Prostate gland (tissue), 2 donors: ENCODE measurements around the gene HIGD1B. TPM values are rescaled to one million over a fixed set of nuclear protein-coding genes. Genes with fewer than 3 reads are reported as not detected.

Experiments used
- DNase-seq: peaks from one replicate; pipeline ENCODE4 v3.0.0-alpha.2; 2019; ENCODE audit warnings: low spot score
- H3K27ac ChIP-seq, 2 donors: fragments of 200-600 bp; sonication (generic); 2 replicates each; pipeline ENCODE4 v1.5.1; 2017 to 2019
- H3K27me3 ChIP-seq: fragments of 200-600 bp; sonication (generic); replicated peaks from 2 replicates; pipeline ENCODE4 v1.5.1; 2019; ENCODE audit not compliant: insufficient read depth
- H3K36me3 ChIP-seq, 2 donors: fragments of 200-600 bp; sonication (generic); 1 replicate in 1 of 2; 2 replicates in 1 of 2; pipeline versions ENCODE4 v1.5.1 to v1.8.1; 2017 to 2019
- H3K4me1 ChIP-seq: fragments of 200-600 bp; sonication (generic); replicated peaks from 2 replicates; pipeline ENCODE4 v1.5.1; 2019
- H3K4me3 ChIP-seq, 2 donors: fragments of 200-600 bp; sonication (generic); 2 replicates each; pipeline ENCODE4 v1.5.1; 2017 to 2019
- H3K9me3 ChIP-seq: fragments of 200-600 bp; sonication (generic); 2 replicates; pipeline ENCODE4 v1.5.1; 2017
- POLR2A ChIP-seq: fragments of 450-650 bp; IDR thresholded peaks from one replicate; pipeline ENCODE4 v1.6.1; 2016; ENCODE audit warnings: antibody characterized with exemption, mild to moderate bottlenecking
- POLR2AphosphoS5 ChIP-seq: sonication (generic); formaldehyde crosslinking; IDR thresholded peaks from one replicate; pipeline ENCODE4 v1.6.1; 2017; ENCODE audit warnings: antibody characterized with exemption
- WGBS: methylation state at CpG from one replicate; pipeline ENCODE4 v1.1.5; 2018; 5-methylcytosine and 5-hydroxymethylcytosine counted together
- intact Hi-C: fragments of 100-400 bp; cut with DNase I; formaldehyde crosslinking; loops from one replicate; pipeline ENCODE4 v1.14.2; 2022
- small RNA-seq, 2 donors: library from RNA; depleted of rRNA; stranded (forward); fragments of <200 nt; gene quantifications; one replicate each; pipeline ENCODE3, GENCODE V24; 2016
- total RNA-seq, 2 donors: library from RNA; depleted of rRNA; stranded (reverse); fragments of >200 nt; gene quantifications; one replicate each; pipeline ENCODE4 v1.1.0, GENCODE V29; 2016
- TF ChIP-seq, protein P1 (sequence below), 4 experiments: fragments of 200-600 bp in 2 of 4; fragments of 450-650 bp in 2 of 4; sonication (generic) in 2 of 4; IDR thresholded peaks; 1 replicate in 3 of 4; 2 replicates in 1 of 4; pipeline ENCODE4 v1.5.1; 2016 to 2019; ENCODE audit warnings: antibody characterized with exemption in 4 of 4, mild to moderate bottlenecking in 2 of 4, moderate library complexity in 2 of 4

Gene HIGD1B
- total RNA-seq, 2 donors from 2014 or later = not detected

DNA sequence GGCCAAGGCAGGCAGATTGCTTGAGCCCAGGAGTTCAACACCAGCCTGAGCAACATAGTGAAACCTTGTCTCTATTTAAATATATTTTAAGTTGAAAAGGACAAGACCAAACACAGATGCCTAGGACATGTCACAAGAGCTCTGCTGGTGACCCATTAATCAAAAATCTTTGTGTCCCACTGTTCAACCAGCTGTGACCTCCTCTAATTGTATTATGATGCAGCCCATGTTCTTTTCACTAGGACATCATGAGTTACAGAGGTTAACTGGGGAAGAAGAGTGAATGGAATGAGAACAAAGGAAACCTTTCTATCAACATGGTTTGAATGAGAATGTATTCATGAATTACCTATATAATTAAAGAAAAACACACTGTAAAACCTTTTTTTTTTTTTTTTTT lies 44.6 kb downstream of the HIGD1B start:
- no peaks in the 10 kb centered on the region for H3K4me1 ChIP-seq
- TF ChIP-seq POLR2A = no peak
- TF ChIP-seq POLR2AphosphoS5 = no peak
- TF ChIP-seq, protein P1, sequence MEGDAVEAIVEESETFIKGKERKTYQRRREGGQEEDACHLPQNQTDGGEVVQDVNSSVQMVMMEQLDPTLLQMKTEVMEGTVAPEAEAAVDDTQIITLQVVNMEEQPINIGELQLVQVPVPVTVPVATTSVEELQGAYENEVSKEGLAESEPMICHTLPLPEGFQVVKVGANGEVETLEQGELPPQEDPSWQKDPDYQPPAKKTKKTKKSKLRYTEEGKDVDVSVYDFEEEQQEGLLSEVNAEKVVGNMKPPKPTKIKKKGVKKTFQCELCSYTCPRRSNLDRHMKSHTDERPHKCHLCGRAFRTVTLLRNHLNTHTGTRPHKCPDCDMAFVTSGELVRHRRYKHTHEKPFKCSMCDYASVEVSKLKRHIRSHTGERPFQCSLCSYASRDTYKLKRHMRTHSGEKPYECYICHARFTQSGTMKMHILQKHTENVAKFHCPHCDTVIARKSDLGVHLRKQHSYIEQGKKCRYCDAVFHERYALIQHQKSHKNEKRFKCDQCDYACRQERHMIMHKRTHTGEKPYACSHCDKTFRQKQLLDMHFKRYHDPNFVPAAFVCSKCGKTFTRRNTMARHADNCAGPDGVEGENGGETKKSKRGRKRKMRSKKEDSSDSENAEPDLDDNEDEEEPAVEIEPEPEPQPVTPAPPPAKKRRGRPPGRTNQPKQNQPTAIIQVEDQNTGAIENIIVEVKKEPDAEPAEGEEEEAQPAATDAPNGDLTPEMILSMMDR (IDR thresholded peaks at IDR 0.05) = no peak
- H3K36me3 ChIP-seq = peaks cover 0 to 4% of the 10 kb centered on the region in 2 donors
- intact Hi-C loops = no loop called here
- H3K27me3 ChIP-seq = no peaks in the 10 kb centered on the region
- H3K4me3 ChIP-seq = no peak overlapping the region
- H3K27ac ChIP-seq = no peak overlapping the region
- no peaks in the 10 kb centered on the region for H3K9me3 ChIP-seq
- DNase-seq = no peak

DNA sequence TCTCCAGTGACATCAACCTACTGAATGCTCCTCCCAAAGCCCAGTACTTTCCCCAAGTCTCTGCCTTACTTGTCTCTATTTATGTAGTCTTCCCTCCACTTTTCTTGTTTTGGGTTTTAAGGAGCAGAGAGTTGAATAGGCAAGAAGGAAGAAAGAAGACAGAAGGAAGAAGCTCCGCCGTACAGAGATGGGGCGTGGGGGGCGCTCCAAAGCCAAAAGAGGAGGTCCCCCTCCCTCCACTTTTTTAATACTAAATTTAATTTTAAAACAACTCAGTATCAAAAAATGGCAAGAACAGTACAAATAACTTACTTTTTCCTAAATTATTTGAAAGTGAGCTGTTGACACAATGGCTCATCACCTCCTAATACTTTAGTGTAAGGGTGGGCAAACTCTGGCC lies 47.0 kb downstream of the HIGD1B start:
- DNase-seq = no peak
- peaks cover 5% of the 10 kb centered on the region for H3K4me1 ChIP-seq
- intact Hi-C loops = no loop called here
- no peaks in the 10 kb centered on the region for H3K9me3 ChIP-seq
- no peak overlapping the region for H3K4me3 ChIP-seq
- peaks cover 0 to 4% of the 10 kb centered on the region in 2 donors for H3K36me3 ChIP-seq
- no peaks in the 10 kb centered on the region for H3K27me3 ChIP-seq
- WGBS = 93% methylated on average over 4 of the region's 4 CpGs
- TF ChIP-seq POLR2AphosphoS5 (no peak), POLR2A (no peak)
- TF ChIP-seq, protein P1 (IDR thresholded peaks at IDR 0.05) = no peak
- H3K27ac ChIP-seq = no peak overlapping the region

DNA sequence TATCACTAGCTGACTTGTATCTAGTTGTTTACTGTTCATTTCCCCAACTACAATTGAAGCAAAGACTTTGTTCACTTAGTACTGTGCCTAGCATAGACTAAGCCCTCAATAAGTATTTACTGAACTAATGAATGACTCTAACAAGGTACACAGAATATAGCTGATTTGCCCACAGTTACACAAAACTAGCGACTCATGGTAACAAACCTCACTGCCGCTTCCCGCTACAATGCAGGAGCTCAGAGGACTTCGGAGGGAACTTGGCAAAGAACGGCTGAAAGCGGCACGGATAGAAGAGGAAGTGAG lies 51.0 kb downstream of the HIGD1B start:
- intact Hi-C loops = no loop called here
- TF ChIP-seq, protein P1 (IDR thresholded peaks at IDR 0.05) = no peak
- TF ChIP-seq POLR2AphosphoS5 = no peak
- TF ChIP-seq POLR2A = no peak
- Histone ChIP-seq H3K4me1 (peaks cover 5% of the 10 kb centered on the region), H3K4me3 (peak overlapping the region; percentile 47 to 61), H3K36me3 (peaks cover 0 to under 1% of the 10 kb centered on the region in 2 donors), H3K27ac (peak overlapping the region; percentile 91), H3K27me3 (no peaks in the 10 kb centered on the region), H3K9me3 (no peaks in the 10 kb centered on the region)
- DNase-seq = no peak
- 0% methylated on average over 7 of the region's 7 CpGs for WGBS

DNA sequence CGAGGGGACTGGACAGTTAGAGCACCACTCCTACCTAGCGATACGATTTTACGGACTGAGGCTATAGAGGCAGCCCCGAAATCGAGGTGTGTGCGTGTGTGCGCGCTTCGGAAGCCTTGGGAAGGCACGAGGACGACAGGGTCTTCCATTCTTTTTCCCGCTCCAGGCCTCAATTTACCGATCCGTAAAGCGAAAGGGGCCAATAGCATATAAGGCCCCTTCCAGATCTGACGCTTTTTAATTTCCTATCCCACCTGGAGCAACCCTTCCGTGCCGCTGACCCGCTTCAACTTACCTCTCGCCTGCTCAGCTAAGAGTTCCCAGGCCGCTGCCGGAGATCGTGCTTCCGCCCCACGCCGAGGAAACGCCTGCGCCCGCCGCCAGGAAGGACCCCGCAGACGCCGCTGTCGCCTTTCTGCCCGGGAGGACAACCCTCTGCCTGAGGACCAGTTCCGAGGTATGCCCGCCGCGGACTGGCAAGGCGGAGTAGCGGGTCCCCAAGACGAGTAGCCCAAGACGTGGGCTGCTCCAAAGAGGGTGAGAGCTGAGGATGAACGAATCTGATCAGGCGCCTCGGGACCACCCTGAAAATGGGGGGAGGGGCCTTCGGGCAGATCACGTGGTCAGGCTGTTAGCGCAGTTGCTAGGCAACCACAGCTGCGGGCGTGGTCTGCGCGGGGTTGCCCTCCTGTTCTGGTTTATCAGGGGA lies 51.5 kb downstream of the HIGD1B start, which contains the start of gene EFTUD2:
EFTUD2 (minus strand) TSS at position 372 of the 709 bp plus-strand sequence. CDS start 4,924 bp downstream, outside the sequence.
- Histone ChIP-seq H3K9me3 (no peaks in the 10 kb centered on the region), H3K27me3 (no peaks in the 10 kb centered on the region), H3K4me3 (peak within 1 kb of the TSS; percentile 47 to 61), H3K4me1 (peaks cover 5% of the 10 kb centered on the region), H3K36me3 (no peaks in the 10 kb centered on the region), H3K27ac (peak within 1 kb of the TSS; percentile 91)
- peak; percentile 87 for DNase-seq
- under 1% methylated on average over 54 of the region's 54 CpGs for WGBS
- intact Hi-C loops = no loop called here
- no peak for TF ChIP-seq POLR2A
- TF ChIP-seq POLR2AphosphoS5 = peak; percentile 95
- TF ChIP-seq, protein P1 (IDR thresholded peaks at IDR 0.05) = peak in 2 of 4 experiments; percentile 10 to 44

Small RNAs within 50 kb of the gene (small RNA-seq; reads per million reads assigned to genes)
- gene RN7SL405P = 0 to 0.37 reads per million in 2 donors

Other genes starting within 250 kb of the HIGD1B start
- gene MEIOC, start 191.4 kb upstream of the HIGD1B start, total RNA-seq = 10 to 100 TPM in 1 of 2 donors, not detected in 1; 21.8 TPM
- 10 to 100 TPM; 17.2 to 21.9 TPM for gene CCDC43, start 158.1 kb upstream of the HIGD1B start, total RNA-seq
- 10 to 100 TPM in 1 of 2 donors, 1 to 10 TPM in 1; 5.3 to 20.1 TPM for gene DBF4B, start 139.2 kb upstream of the HIGD1B start, total RNA-seq
- gene ADAM11, start 88.9 kb upstream of the HIGD1B start, total RNA-seq = 1 to 10 TPM in 1 of 2 donors, under 1 TPM in 1; 0.64 to 3.5 TPM
- gene GJC1, start 17.6 kb upstream of the HIGD1B start, total RNA-seq = 10 to 100 TPM in 1 of 2 donors, 1 to 10 TPM in 1; 5.3 to 18.3 TPM
- 10 to 100 TPM; 56.0 to 88.0 TPM for gene EFTUD2, start 51.6 kb downstream of the HIGD1B start, total RNA-seq
- under 1 TPM in 1 of 2 donors, not detected in 1; 0.62 TPM for gene GFAP, start 67.6 kb downstream of the HIGD1B start, total RNA-seq
- gene KIF18B, start 99.9 kb downstream of the HIGD1B start, total RNA-seq = 1 to 10 TPM; 1.8 to 2.5 TPM
- 1 to 10 TPM in 1 of 2 donors, under 1 TPM in 1; 0.87 to 1.1 TPM for gene C1QL1, start 120.4 kb downstream of the HIGD1B start, total RNA-seq
- 100 to 1,000 TPM in 1 of 2 donors, 10 to 100 TPM in 1; 91.1 to 111 TPM for gene DCAKD, start 203.7 kb downstream of the HIGD1B start, total RNA-seq
- 10 to 100 TPM; 39.4 to 68.5 TPM for gene NMT1, start 213.4 kb downstream of the HIGD1B start, total RNA-seq